ENCODE data around the gene SNRNP35. TPM values are rescaled to one million over a fixed set of nuclear protein-coding genes. Genes with fewer than 3 reads are reported as not detected.
"Not testable (repeated sequence)": the region's sequence is repeated elsewhere in the genome, so short reads cannot be mapped to it uniquely, and the experiment has no call there.

SNRNP35 gene
- total RNA-seq = 10 to 100 TPM; 12.3 to 21.6 (median 13.7) TPM

- peaks cover 12 to 16% (median 15%) of the 10 kb centered on the region in 3 donors for H3K4me1 ChIP-seq
- H3K27me3 ChIP-seq = no peaks in the 10 kb centered on the region
- DNase-seq = no peak
- 0 to 1% methylated on average over 40 to 45 of the region's 48 CpGs for whole genome bisulfite sequencing, 2 donors
- peak in 1 of 4 donors; percentile 49 for TF ChIP-seq POLR2A (IDR thresholded peaks at IDR 0.05)
- peak in 1 of 6 experiments; percentile 2 for TF ChIP-seq CTCF (IDR thresholded peaks at IDR 0.05)
- no peaks in the 10 kb centered on the region for H3K9me3 ChIP-seq
- H3K4me3 ChIP-seq = peak within 1 kb of the TSS; percentile 63 to 98 (median 89)
- H3K36me3 ChIP-seq = peaks cover 0 to 19% (median 0%) of the 10 kb centered on the region in 3 donors
- intact Hi-C loops (cut with DNase I) = no loop called here
- peak within 1 kb of the TSS; percentile 94 to 100 (median 99) for H3K27ac ChIP-seq
These were observed at the start of gene SNRNP35 for GRCh38 chr12:123457980-123458779. Gene SNRNP35 (plus strand): TSS chr12:123458139. CDS start chr12:123465541, 7,402 bp downstream.

GRCh38 chr12:123408619-123409018, 49.3 kb upstream of the SNRNP35 start:
- DNase-seq; H3K4me3 ChIP-seq; H3K27ac ChIP-seq; H3K9me3 ChIP-seq; H3K27me3 ChIP-seq; intact Hi-C loops (cut with DNase I): not testable (repeated sequence)
- Histone ChIP-seq H3K36me3 (peaks cover 16 to 71% (median 42%) of the 10 kb centered on the region in 3 donors), H3K4me1 (peaks cover 0 to 16% (median 0%) of the 10 kb centered on the region in 3 donors)
- no CpG with 5 or more reads among the region's 7 CpGs for WGBS, 2 donors

DNA sequence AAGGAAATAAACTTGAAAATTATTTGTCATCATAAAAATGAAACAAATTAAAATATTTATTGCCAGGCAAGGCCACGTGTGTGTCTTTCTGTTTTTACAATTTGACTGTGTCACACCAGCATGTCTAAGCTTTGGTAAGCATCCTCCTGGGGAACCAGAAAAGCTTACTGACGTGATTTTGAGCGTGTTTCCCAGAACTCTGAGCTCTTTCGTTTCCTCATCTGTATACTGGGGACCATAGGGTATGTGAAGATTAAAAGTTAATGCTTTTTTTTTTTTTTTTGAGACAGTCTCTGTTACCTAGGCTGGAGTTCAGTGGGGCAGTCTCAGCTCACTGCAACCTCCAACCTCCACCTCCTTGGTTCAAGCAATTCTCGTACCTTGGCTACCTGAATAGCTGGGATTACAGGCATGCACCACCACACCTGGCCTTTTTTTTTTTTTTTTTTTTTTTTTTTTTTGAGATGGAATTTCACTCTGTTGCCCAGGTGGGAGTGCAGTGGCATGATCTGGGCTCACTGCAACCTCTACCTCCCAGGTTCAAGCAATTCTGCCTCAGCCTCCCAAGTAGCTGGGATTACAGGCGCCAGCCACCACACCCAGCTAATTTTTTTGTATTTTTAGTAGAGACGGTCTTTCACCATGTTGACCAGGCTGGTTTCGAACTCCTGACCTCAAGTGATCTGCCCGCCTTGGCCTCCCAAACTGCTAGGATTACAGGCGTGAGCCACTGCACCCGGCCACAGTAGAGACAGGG, 48.5 kb upstream of the SNRNP35 start:
- H3K9me3 ChIP-seq; H3K27me3 ChIP-seq; H3K4me3 ChIP-seq; DNase-seq; intact Hi-C loops (cut with DNase I): not testable (repeated sequence)
- peaks cover 8 to 70% (median 33%) of the 10 kb centered on the region in 3 donors for H3K36me3 ChIP-seq
- peak overlapping the region in 1 of 4 donors; percentile 21 for H3K27ac ChIP-seq
- H3K4me1 ChIP-seq = peaks cover 0 to 16% (median 0%) of the 10 kb centered on the region in 3 donors
- 80 to 81% methylated on average over 5 to 11 of the region's 11 CpGs for WGBS, 2 donors

- H3K27me3 ChIP-seq = no peaks in the 10 kb centered on the region
- intact Hi-C loops (cut with DNase I) = no loop called here
- DNase-seq = no peak
- no peaks in the 10 kb centered on the region for H3K9me3 ChIP-seq
- TF ChIP-seq CTCF (IDR thresholded peaks at IDR 0.05) (no peak), POLR2A (IDR thresholded peaks at IDR 0.05) (no peak)
- H3K27ac ChIP-seq = peak overlapping the region in 1 of 4 donors; percentile 21
- 63 to 78% methylated on average over 4 to 5 of the region's 5 CpGs for WGBS, 2 donors
- peaks cover 7 to 70% (median 30%) of the 10 kb centered on the region in 3 donors for H3K36me3 ChIP-seq
- peaks cover 0 to 16% (median 0%) of the 10 kb centered on the region in 3 donors for H3K4me1 ChIP-seq
- no peak overlapping the region for H3K4me3 ChIP-seq
These were observed 47.9 kb upstream of the SNRNP35 start for GRCh38 chr12:123410041-123410412.

DNA sequence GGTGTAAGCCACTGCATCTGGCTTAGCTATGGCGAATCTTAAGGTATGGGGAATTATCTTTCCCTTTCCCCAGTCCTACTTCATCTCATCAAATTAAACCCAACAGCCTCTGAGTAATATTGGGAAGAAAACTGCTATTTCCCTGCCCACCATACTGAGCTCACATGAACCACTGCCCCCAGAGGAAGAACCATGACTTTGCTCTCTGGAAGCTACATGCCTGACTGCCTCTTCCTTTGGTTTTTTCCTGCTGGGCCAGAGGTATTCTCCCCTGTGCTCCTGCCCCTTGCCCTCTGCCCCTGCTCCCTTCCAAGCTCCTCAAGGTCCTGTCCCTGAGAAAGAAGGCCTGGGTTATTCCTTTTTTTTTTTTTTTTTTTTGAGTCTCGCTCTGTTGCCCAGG, 36.6 kb upstream of the SNRNP35 start:
- TF ChIP-seq POLR2A (IDR thresholded peaks at IDR 0.05) (no peak), CTCF (IDR thresholded peaks at IDR 0.05) (no peak)
- Histone ChIP-seq H3K36me3 (peaks cover 0 to 67% (median 10%) of the 10 kb centered on the region in 3 donors), H3K27me3 (no peaks in the 10 kb centered on the region), H3K4me3 (no peak overlapping the region), H3K9me3 (no peaks in the 10 kb centered on the region), H3K27ac (no peak overlapping the region), H3K4me1 (no peaks in the 10 kb centered on the region)
- 91 to 100% methylated on average over 1 to 2 of the region's 2 CpGs for WGBS, 2 donors
- intact Hi-C loops (cut with DNase I) = no loop called here
- no peak for DNase-seq

All from esophagus squamous epithelium (tissue), 5 donors.